Inflammatory macrophage treated with lipopolysaccharide for 1 hour (primary cell): ENCODE data around the gene SCLT1.

Experiments
- DNase-seq, 2 donors: peaks; one replicate each; pipeline ENCODE4 v3.0.0-alpha.2; 2020 to 2022

The SCLT1 gene

GRCh38 chr4:129064717-129065116 lies 28.6 kb downstream of the SCLT1 start:
- DNase-seq, result no peak

- DNase-seq, result no peak
Observed at GRCh38 chr4:129063640-129064039, 29.7 kb downstream of the SCLT1 start.

- DNase-seq, result no peak
Observed at GRCh38 chr4:129062580-129062979, 30.8 kb downstream of the SCLT1 start.

- no peak for DNase-seq
Observed at GRCh38 chr4:129059028-129059427, 34.3 kb downstream of the SCLT1 start.

- DNase-seq, result no peak
Observed at GRCh38 chr4:129046055-129046959, 47.0 kb downstream of the SCLT1 start.

- DNase-seq, result peak; percentile 9 to 10
Observed at GRCh38 chr4:129043523-129043922, 49.8 kb downstream of the SCLT1 start.

GRCh38 chr4:129040471-129040870 lies 52.9 kb downstream of the SCLT1 start:
- no peak for DNase-seq

GRCh38 chr4:129037093-129037492 lies 56.2 kb downstream of the SCLT1 start:
- DNase-seq, result no peak

- DNase-seq, result no peak
Observed at GRCh38 chr4:129014566-129015509, 78.5 kb downstream of the SCLT1 start.

- no peak for DNase-seq
Observed at GRCh38 chr4:129008096-129008495, 85.2 kb downstream of the SCLT1 start.

GRCh38 chr4:128986908-128987307 lies 106.4 kb downstream of the SCLT1 start:
- DNase-seq, result no peak

GRCh38 chr4:128986019-128986418 lies 107.3 kb downstream of the SCLT1 start:
- no peak for DNase-seq

- peak in 1 of 2 donors; percentile 1 for DNase-seq
Observed at GRCh38 chr4:128983771-128984485, 109.4 kb downstream of the SCLT1 start.

GRCh38 chr4:128981377-128981776 lies 112.0 kb downstream of the SCLT1 start:
- DNase-seq, result no peak

- no peak for DNase-seq
Observed at GRCh38 chr4:128980816-128981326, 112.5 kb downstream of the SCLT1 start.

GRCh38 chr4:128979934-128980333 lies 113.4 kb downstream of the SCLT1 start:
- no peak for DNase-seq

GRCh38 chr4:128978985-128979384 lies 114.4 kb downstream of the SCLT1 start:
- DNase-seq, result no peak

- DNase-seq, result no peak
Observed at GRCh38 chr4:128974136-128974581, 119.2 kb downstream of the SCLT1 start.

- no peak for DNase-seq
Observed at GRCh38 chr4:128973384-128973783, 120.0 kb downstream of the SCLT1 start.

GRCh38 chr4:128961405-128961804 lies 131.9 kb downstream of the SCLT1 start:
- no peak for DNase-seq

GRCh38 chr4:128958194-128958593 lies 135.1 kb downstream of the SCLT1 start:
- peak; percentile 64 to 67 for DNase-seq

- no peak for DNase-seq
Observed at GRCh38 chr4:128957459-128957858, 135.9 kb downstream of the SCLT1 start.

GRCh38 chr4:128955751-128956150 lies 137.6 kb downstream of the SCLT1 start:
- no peak for DNase-seq
